Astrocyte (in vitro differentiated cells and primary cell): ENCODE measurements around the gene BACH2. TPM values are rescaled to one million over a fixed set of nuclear protein-coding genes. Genes with fewer than 3 reads are reported as not detected.

Experiments used
- DNase-seq: peaks from one replicate; pipeline ENCODE4 v3.0.0-alpha.2; 2010; ENCODE audit warnings: low read depth
- FAIRE-seq: peaks from 2 replicates; lab custom pipeline; 2011; peaks lifted over from hg19 to GRCh38; lab: Jason Lieb, UNC
- H2AFZ ChIP-seq: 2 replicates; pipeline ENCODE4 v1.6.0; 2012; ENCODE audit warnings: low read depth, low read length, inconsistent platforms
- H3K27ac ChIP-seq: 2 replicates; pipeline ENCODE4 v1.5.1; 2011; ENCODE audit warnings: low read depth, low read length, inconsistent platforms
- H3K27me3 ChIP-seq: 2 replicates; pipeline ENCODE4 v1.6.0; 2011; ENCODE audit warnings: low read length, inconsistent platforms; ENCODE audit not compliant: insufficient read depth
- H3K36me3 ChIP-seq: 2 replicates; pipeline ENCODE4 v1.5.1; 2011; ENCODE audit warnings: low read length, inconsistent platforms; ENCODE audit not compliant: insufficient read depth
- H3K4me1 ChIP-seq: 2 replicates; pipeline ENCODE4 v1.5.1; 2011; ENCODE audit warnings: low read length, inconsistent platforms; ENCODE audit not compliant: insufficient read depth
- H3K4me2 ChIP-seq: 2 replicates; pipeline ENCODE4 v1.6.0; 2012; ENCODE audit warnings: low read length, inconsistent platforms
- H3K4me3 ChIP-seq: 2 replicates; pipeline ENCODE4 v1.5.1; 2011; ENCODE audit warnings: low read depth, mild to moderate bottlenecking, low read length, inconsistent platforms; ENCODE audit not compliant: insufficient read depth
- H3K79me2 ChIP-seq: 2 replicates; pipeline ENCODE4 v1.6.0; 2012; ENCODE audit warnings: mild to moderate bottlenecking, low read length, inconsistent platforms; ENCODE audit not compliant: insufficient read depth
- H3K9ac ChIP-seq: 2 replicates; pipeline ENCODE4 v1.6.0; 2012; ENCODE audit warnings: mild to moderate bottlenecking, low read length, inconsistent platforms
- H3K9me3 ChIP-seq: 2 replicates; pipeline ENCODE4 v1.5.1; 2012; ENCODE audit warnings: low read depth, mild to moderate bottlenecking, low read length, inconsistent platforms; ENCODE audit not compliant: insufficient read depth
- H4K20me1 ChIP-seq: 2 replicates; pipeline ENCODE4 v1.6.0; 2012; ENCODE audit warnings: low read length, inconsistent platforms; ENCODE audit not compliant: insufficient read depth
- H3K27ac Mint-ChIP-seq: one replicate; pipeline ENCODE4 v1.8.0; 2021; ENCODE audit warnings: mild to moderate bottlenecking, mixed read lengths; ENCODE audit not compliant: unreplicated experiment
- H3K27me3 Mint-ChIP-seq: one replicate; pipeline ENCODE4 v1.8.0; 2021; ENCODE audit warnings: low read depth, mixed read lengths; ENCODE audit not compliant: unreplicated experiment
- H3K36me3 Mint-ChIP-seq: one replicate; pipeline ENCODE4 v1.8.0; 2021; ENCODE audit warnings: low read depth, mixed read lengths; ENCODE audit not compliant: unreplicated experiment
- H3K4me1 Mint-ChIP-seq: one replicate; pipeline ENCODE4 v1.8.0; 2021; ENCODE audit warnings: low read depth, mixed read lengths; ENCODE audit not compliant: unreplicated experiment
- H3K4me3 Mint-ChIP-seq: one replicate; pipeline ENCODE4 v1.8.0; 2021; ENCODE audit warnings: mild to moderate bottlenecking, moderate library complexity, mixed read lengths; ENCODE audit not compliant: unreplicated experiment
- H3K9me3 Mint-ChIP-seq: one replicate; pipeline ENCODE4 v1.8.0; 2021; ENCODE audit warnings: mild to moderate bottlenecking, mixed read lengths; ENCODE audit not compliant: unreplicated experiment
- CTCF ChIP-seq: IDR thresholded peaks from 2 replicates; pipeline ENCODE4 v1.5.1; 2011; ENCODE audit warnings: low read depth, mild to moderate bottlenecking, inconsistent platforms, low read length, moderate library complexity; ENCODE audit not compliant: insufficient read depth
- EZH2 ChIP-seq: IDR thresholded peaks from 2 replicates; pipeline ENCODE4 v1.6.1; 2012; ENCODE audit warnings: mild to moderate bottlenecking, low read length, inconsistent platforms; ENCODE audit not compliant: insufficient read depth
- total RNA-seq: library from RNA; stranded (reverse); gene quantifications from 2 replicates; pipeline ENCODE4 v1.2.1, GENCODE V29; 2021

Gene BACH2
- total RNA-seq, 1 donor from 2014 or later: 17.5 TPM

GRCh38 chr6:89942601-89943000, 354.0 kb downstream of the BACH2 start:
- Mint-ChIP-seq H3K4me1 (peaks cover 22% of the 10 kb centered on the region), H3K27ac (peak overlapping the region; percentile 34), H3K4me3 (no peak overlapping the region), H3K27me3 (no peaks in the 10 kb centered on the region), H3K36me3 (peaks cover 10% of the 10 kb centered on the region), H3K9me3 (no peaks in the 10 kb centered on the region)
- Histone ChIP-seq H3K27me3 (no peaks in the 10 kb centered on the region), H3K4me2 (no peak overlapping the region), H3K36me3 (no peaks in the 10 kb centered on the region), H3K4me1 (no peaks in the 10 kb centered on the region), H3K79me2 (no peaks in the 10 kb centered on the region), H3K27ac (no peak overlapping the region), H3K9me3 (no peaks in the 10 kb centered on the region), H4K20me1 (no peaks in the 10 kb centered on the region), H3K4me3 (no peak overlapping the region), H2AFZ (no peak overlapping the region), H3K9ac (no peak overlapping the region)
- DNase-seq (no peak), FAIRE-seq (no peak)
- no peak for TF ChIP-seq CTCF
- TF ChIP-seq EZH2: no peak

GRCh38 chr6:89941763-89942497, 354.7 kb downstream of the BACH2 start:
- Histone ChIP-seq H3K79me2 (no peaks in the 10 kb centered on the region), H3K4me1 (no peaks in the 10 kb centered on the region), H3K4me3 (no peak overlapping the region), H3K4me2 (no peak overlapping the region), H3K36me3 (no peaks in the 10 kb centered on the region), H3K9me3 (no peaks in the 10 kb centered on the region), H3K27me3 (no peaks in the 10 kb centered on the region), H3K9ac (no peak overlapping the region), H4K20me1 (no peaks in the 10 kb centered on the region), H3K27ac (no peak overlapping the region), H2AFZ (no peak overlapping the region)
- Mint-ChIP-seq H3K9me3 (no peaks in the 10 kb centered on the region), H3K27me3 (no peaks in the 10 kb centered on the region), H3K27ac (peak overlapping the region; percentile 73), H3K36me3 (peaks cover 7% of the 10 kb centered on the region), H3K4me1 (peaks cover 22% of the 10 kb centered on the region), H3K4me3 (no peak overlapping the region)
- TF ChIP-seq EZH2: no peak
- TF ChIP-seq CTCF: no peak
- no peak for FAIRE-seq
- no peak for DNase-seq

- Histone ChIP-seq H3K36me3 (no peaks in the 10 kb centered on the region), H3K27ac (no peak overlapping the region), H3K4me1 (no peaks in the 10 kb centered on the region), H4K20me1 (no peaks in the 10 kb centered on the region), H2AFZ (no peak overlapping the region), H3K4me2 (no peak overlapping the region), H3K4me3 (no peak overlapping the region), H3K9ac (no peak overlapping the region), H3K27me3 (no peaks in the 10 kb centered on the region), H3K9me3 (no peaks in the 10 kb centered on the region), H3K79me2 (no peaks in the 10 kb centered on the region)
- H3K27ac Mint-ChIP-seq: peak overlapping the region; percentile 73
- FAIRE-seq (no peak), DNase-seq (peak; percentile 39)
- no peak overlapping the region for H3K4me3 Mint-ChIP-seq
- no peak for TF ChIP-seq CTCF
- TF ChIP-seq EZH2: no peak
- H3K4me1 Mint-ChIP-seq: peaks cover 22% of the 10 kb centered on the region
- H3K36me3 Mint-ChIP-seq: peaks cover 6% of the 10 kb centered on the region
- no peaks in the 10 kb centered on the region for H3K27me3 Mint-ChIP-seq
- peaks cover 1% of the 10 kb centered on the region for H3K9me3 Mint-ChIP-seq
Measured at GRCh38 chr6:89941031-89941762, 355.4 kb downstream of the BACH2 start.
